GM12872 (cell line): ENCODE data around the gene IDUA.

Source experiments
- TF ChIP-seq, protein P1 (sequence below): IDR thresholded peaks from 3 replicates; pipeline ENCODE4 v1.5.1; 2011; ENCODE audit warnings: low read depth, mild to moderate bottlenecking, low read length, moderate library complexity; ENCODE audit not compliant: insufficient read depth

IDUA gene

DNA sequence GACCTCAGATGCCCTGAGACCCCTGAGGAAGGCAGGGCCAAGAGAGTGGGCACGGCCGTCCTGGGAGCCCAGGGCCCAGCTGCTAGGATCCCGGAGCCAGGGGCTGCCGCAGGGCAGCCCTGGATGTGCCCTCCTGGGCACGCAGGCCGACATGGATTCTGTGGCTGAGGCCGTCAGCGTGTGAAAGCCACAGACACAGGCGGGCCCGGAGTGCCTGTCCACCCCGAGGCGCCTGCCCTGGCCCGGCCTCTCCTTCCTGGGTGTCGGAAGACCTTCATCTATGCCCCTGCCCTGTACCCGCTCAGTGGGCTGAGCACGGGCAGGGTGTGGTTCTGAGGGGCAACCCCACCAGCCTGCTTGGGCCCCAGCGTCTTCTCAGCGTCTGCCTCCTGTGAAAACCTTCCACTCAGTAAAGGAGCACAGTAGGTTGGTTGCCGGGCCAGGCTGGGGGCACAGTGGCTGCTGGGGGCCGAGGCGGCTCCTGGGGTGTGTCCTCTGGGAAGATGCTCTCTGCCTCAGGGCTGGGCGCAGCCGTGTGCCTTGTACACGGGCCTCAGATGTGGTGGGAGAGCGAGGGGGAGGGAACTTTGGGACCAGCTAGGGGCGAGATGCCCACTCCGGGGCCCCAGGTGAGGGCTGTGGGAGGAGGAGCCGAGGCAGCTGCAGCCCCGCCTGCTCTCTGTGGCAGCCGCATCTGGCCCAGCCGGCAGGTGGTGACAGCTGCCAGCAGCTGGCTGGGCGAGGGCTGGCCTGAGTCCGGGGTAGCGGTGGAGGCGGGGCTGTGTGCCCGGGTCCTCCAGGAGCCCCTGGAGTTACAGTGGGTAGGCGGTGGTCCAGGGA lies 45.3 kb downstream of the IDUA start:
- TF ChIP-seq, protein P1, sequence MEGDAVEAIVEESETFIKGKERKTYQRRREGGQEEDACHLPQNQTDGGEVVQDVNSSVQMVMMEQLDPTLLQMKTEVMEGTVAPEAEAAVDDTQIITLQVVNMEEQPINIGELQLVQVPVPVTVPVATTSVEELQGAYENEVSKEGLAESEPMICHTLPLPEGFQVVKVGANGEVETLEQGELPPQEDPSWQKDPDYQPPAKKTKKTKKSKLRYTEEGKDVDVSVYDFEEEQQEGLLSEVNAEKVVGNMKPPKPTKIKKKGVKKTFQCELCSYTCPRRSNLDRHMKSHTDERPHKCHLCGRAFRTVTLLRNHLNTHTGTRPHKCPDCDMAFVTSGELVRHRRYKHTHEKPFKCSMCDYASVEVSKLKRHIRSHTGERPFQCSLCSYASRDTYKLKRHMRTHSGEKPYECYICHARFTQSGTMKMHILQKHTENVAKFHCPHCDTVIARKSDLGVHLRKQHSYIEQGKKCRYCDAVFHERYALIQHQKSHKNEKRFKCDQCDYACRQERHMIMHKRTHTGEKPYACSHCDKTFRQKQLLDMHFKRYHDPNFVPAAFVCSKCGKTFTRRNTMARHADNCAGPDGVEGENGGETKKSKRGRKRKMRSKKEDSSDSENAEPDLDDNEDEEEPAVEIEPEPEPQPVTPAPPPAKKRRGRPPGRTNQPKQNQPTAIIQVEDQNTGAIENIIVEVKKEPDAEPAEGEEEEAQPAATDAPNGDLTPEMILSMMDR: no peak

DNA sequence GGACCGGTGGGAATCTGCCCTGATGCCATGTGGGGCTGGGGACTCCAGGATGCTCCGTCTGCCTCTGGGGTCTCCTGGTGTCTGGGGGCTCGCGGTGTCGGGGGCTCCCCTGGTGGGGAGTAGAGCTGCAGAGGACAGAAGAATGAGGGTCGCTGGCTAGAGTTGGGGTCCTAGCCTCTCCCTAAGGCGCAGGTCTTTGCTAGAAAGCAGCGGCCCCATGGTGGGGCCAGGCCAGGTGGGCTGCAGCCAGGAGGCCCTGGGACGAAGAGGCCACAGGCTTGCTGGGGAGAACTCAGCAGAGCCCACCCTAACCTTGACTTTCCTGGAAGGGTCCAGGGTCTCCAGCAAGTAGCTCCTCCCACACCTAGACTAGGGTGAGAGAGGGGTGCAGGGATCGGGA lies 46.0 kb downstream of the IDUA start:
- TF ChIP-seq, protein P1: no peak

DNA sequence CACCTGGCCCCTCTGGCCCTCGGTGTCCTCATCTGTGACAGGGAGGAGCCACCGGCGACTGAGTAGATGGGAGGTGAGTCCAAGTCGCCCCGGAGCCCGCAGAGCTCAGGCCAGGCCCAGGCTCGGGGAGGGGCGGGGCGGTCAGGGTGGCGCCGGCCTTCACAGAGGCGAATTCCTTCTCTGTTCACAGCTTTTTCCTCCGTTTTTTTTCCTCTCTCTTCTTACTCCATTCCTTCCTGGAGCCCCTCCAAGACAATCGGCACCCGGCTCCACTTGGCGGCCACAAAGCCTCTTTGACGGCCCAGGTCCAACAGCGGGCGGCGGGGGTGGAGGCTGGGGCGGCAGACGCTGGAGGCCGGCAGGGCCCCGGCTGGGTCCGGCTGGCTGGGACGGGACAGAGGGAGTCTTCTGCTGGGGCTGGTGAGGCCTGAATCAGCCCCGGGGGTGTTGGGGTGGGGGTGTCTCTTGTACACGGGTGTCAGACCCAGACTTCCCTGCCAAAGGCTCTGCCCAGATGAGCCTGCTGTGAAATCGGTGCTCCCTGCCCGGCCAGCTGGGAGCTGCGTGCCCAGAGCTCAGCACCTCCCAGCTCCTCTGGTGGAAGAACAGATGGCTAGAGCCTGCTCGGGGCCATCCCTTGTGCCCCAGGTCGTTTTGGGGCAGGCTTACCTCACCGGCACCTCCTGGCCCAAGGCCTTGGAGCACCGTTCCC lies 47.2 kb downstream of the IDUA start:
- TF ChIP-seq, protein P1: no peak

DNA sequence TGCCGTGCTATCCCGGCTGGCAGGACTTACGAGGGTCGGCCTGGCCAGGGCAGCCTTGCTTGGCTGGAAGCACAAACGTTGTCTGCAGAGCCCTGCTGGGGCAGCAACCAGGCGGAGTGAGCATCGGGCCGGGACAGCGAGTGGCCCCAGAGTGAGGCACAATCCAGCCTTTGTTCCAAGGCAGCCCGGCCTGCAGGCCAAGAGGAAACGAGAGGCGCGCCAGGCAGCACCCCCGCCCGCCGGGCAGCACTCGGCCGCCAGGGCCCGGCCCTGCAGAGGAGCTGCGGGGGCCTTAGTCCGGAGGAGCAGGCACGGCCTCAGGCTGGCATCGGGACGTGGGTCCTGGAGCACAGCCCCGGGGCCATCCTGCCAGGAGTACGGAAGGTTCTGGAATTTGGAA lies 48.7 kb downstream of the IDUA start:
- TF ChIP-seq, protein P1: no peak

DNA sequence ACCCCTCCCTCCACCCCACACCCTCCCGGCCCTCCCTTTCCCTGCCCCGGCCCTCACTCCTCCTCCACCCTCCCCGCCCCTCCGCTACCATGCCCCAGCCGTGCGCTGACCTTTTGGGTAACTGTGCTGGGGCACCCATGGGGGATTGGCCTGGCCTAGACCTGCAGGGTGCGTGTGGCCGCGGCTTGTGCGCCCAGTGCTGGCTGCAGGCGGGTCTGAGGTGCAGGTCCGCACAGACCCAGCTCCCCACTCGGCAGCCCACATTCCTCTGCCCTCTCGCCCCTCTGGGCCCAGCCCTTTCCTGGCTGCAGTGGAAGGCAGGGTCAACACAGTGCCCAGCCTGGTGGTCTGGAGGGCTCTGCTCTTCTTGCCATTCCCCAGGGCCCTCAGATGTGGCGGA lies 49.3 kb downstream of the IDUA start:
- TF ChIP-seq, protein P1: no peak

DNA sequence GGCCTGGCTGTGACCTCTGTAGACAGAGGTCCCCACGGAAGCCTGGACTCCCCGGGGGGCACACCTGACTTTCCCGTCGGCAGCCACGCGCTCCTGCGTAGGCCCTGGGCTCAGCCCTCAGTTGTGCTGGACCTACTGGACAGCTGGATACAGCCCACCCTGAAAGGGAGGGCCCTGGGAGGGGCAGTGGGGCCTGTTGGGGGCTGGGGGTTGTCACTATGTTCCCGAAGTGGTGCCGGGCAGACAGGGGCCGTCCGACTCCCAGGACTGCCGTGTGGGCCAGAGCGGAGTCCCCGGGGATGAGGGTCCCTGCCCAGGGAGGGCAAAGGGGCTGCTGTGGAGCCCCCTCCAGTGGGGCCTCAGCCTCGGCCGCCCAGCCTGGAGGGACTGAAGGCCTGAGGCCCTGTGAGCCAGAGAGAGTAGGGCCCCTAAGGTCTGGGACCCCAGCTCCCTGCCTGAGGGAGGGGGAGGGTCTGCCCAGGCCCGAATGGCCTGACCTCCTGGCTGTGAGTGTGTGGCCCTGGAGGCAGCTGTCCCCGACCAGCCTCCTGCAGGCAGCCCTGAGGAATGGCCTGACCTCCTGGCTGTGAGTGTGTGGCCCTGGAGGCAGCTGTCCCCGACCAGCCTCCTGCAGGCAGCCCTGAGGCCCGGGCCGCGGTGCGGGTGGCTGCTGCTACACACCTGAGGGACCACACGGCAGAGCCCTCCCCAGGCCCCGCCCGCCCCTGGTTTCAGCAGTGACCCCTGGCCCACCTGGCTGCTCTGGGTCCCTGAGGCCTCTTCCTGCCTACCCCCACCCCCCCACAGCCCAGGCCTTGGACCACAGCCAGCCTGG lies 50.3 kb downstream of the IDUA start:
- TF ChIP-seq, protein P1: no peak

DNA sequence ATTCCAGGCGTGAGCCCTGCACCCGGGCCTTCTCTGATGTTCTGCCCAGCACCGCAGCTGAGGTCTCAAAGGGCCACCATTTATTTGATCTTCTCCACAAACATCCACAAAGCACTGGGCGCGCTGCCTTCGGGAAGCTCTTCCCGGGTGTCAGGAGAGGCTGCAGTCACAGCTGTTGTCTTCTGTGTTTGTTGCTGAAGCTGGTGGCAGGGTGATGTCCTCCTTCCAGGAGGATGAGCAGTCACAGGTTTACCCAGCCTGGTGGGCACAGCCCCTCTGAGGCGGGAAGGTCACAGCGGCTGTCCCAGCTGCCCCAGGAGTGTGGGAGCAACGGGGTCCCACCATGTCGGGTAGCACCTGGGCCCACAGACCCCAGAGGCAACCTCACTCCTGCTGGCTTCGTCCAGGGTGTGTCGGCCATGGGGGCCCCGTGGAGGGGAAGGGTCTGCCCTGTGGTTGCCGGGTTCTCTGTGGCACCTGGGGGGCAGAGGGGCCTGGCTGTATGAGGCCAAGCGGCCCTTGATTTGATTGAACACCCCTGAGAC lies 52.2 kb downstream of the IDUA start:
- TF ChIP-seq, protein P1: no peak
